AML-193 (cell line): Measurements from ENCODE around the gene PSMC2.

ENCODE experiments used
- DNase-seq, 2 experiments: peaks; one replicate each; lab custom pipeline; 2025; lab: John Stamatoyannopoulos, UW

PSMC2 gene

GRCh38 chr7:103347507-103348267 lies at the start of gene PSMC2:
PSMC2 (plus strand) TSS chr7:103347643; CDS start chr7:103347712, 69 bp downstream.
- peak; percentile 81 to 84 for DNase-seq

- DNase-seq, result no peak
These were observed 49.6 kb upstream of the PSMC2 start for GRCh38 chr7:103297837-103298179.

- no peak for DNase-seq
These were observed 47.8 kb upstream of the PSMC2 start for GRCh38 chr7:103299660-103300059.

- no peak for DNase-seq
These were observed 46.0 kb upstream of the PSMC2 start for GRCh38 chr7:103301441-103301840.

- no peak for DNase-seq
These were observed 39.8 kb upstream of the PSMC2 start for GRCh38 chr7:103307503-103308231.

GRCh38 chr7:103314852-103315251 lies 32.6 kb upstream of the PSMC2 start:
- DNase-seq, result no peak

- no peak for DNase-seq
These were observed 31.0 kb upstream of the PSMC2 start for GRCh38 chr7:103316380-103316941.

- no peak for DNase-seq
These were observed 30.4 kb upstream of the PSMC2 start for GRCh38 chr7:103317009-103317408.

- DNase-seq, result no peak
These were observed 21.7 kb upstream of the PSMC2 start for GRCh38 chr7:103325744-103326143.

GRCh38 chr7:103336761-103337160 lies 10.7 kb upstream of the PSMC2 start:
- peak; percentile 70 to 71 for DNase-seq

GRCh38 chr7:103338864-103339263 lies 8.6 kb upstream of the PSMC2 start:
- DNase-seq, result no peak

GRCh38 chr7:103341466-103341865 lies 6.0 kb upstream of the PSMC2 start:
- DNase-seq, result no peak

- DNase-seq, result no peak
These were observed 4.1 kb upstream of the PSMC2 start for GRCh38 chr7:103343332-103343731.

- peak; percentile 20 to 30 for DNase-seq
These were observed 3.5 kb upstream of the PSMC2 start for GRCh38 chr7:103343758-103344452.

GRCh38 chr7:103344453-103345149 lies 2.8 kb upstream of the PSMC2 start, which contains the start of gene DNAJC2:
DNAJC2 (minus strand) TSS chr7:103344767; CDS start chr7:103344622, 145 bp downstream.
- peak; percentile 78 to 84 for DNase-seq

GRCh38 chr7:103346396-103346795 lies 1.0 kb upstream of the PSMC2 start:
- DNase-seq, result no peak

- DNase-seq, result no peak
These were observed 1.0 kb downstream of the PSMC2 start for GRCh38 chr7:103348452-103348851.

GRCh38 chr7:103348959-103349358 lies 1.5 kb downstream of the PSMC2 start:
- DNase-seq, result no peak

- peak; percentile 40 to 49 for DNase-seq
These were observed 2.4 kb downstream of the PSMC2 start for GRCh38 chr7:103349805-103350204.

GRCh38 chr7:103369432-103369831 lies 22.0 kb downstream of the PSMC2 start:
- no peak for DNase-seq

GRCh38 chr7:103373866-103374643 lies 26.6 kb downstream of the PSMC2 start:
- DNase-seq, result no peak
